Mammary epithelial cell (primary cell): ENCODE results near the gene CMTM8.

Experiments
- CTCF ChIP-seq, 2 donors: IDR thresholded peaks in 1 of 2; conservative IDR thresholded peaks in 1 of 2; 2 replicates each; pipeline ENCODE4 v1.5.1; 2011 to 2012; ENCODE audit warnings: inconsistent platforms in 2 of 2, low read length in 2 of 2, mild to moderate bottlenecking in 2 of 2, control low read depth in 1 of 2, low read depth in 1 of 2; ENCODE audit not compliant: insufficient read depth in 1 of 2; ENCODE audit errors: extremely low read depth in 1 of 2
- EZH2 ChIP-seq: IDR thresholded peaks from 2 replicates; pipeline ENCODE4 v1.6.1; 2012; ENCODE audit warnings: low read length, inconsistent platforms, borderline replicate concordance

- TF ChIP-seq CTCF (conservative IDR thresholded peaks at IDR 0.05 in 1 of 2, IDR thresholded peaks at IDR 0.05 in 1 of 2; ENCODE audit: extremely low read depth in 1 of 2, insufficient read depth in 1 of 2, low read depth in 1 of 2, low read length in 2 of 2) (no peak), EZH2 (no peak)
These were observed 166.7 kb downstream of the CMTM8 start for GRCh38 chr3:32405155-32405554.
